Endothelial cell of umbilical vein (primary cell): Measurements from ENCODE around the gene CCDC187. TPM values are rescaled to one million over a fixed set of nuclear protein-coding genes. Genes with fewer than 3 reads are reported as not detected.

ENCODE experiments used
- BruUV-seq: library from RNA; stranded (reverse); fragments of 400-500 nt; replicated peaks from 2 replicates; lab custom pipeline; 2021; lab: Mats Ljungman, UMichigan
- CTCF ChIA-PET: fragments of 300-600, 350-600 bp; sonication (Branson Sonifier 250); formaldehyde crosslinking; loops from one replicate; lab custom pipeline; 2021; ENCODE audit warnings: antibody characterized with exemption, inconsistent platforms; lab: Charles Lee
- POLR2A ChIA-PET: fragments of 300-600, 350-600 bp; sonication (Branson Sonifier 250); formaldehyde crosslinking; loops from one replicate; lab custom pipeline; 2021; ENCODE audit warnings: antibody characterized with exemption, inconsistent platforms; lab: Charles Lee
- DNase-seq: peaks from one replicate; pipeline ENCODE4 v3.0.0-alpha.2; 2011; ENCODE audit warnings: low read depth, low spot score
- FAIRE-seq: peaks from 2 replicates; lab custom pipeline; 2011; peaks lifted over from hg19 to GRCh38; lab: Jason Lieb, UNC
- H2AFZ ChIP-seq: 2 replicates; pipeline ENCODE4 v1.6.0; 2012; ENCODE audit warnings: low read depth, low read length, control low read depth, inconsistent platforms
- H3K27ac ChIP-seq: 2 replicates; pipeline ENCODE4 v1.5.1; 2011; ENCODE audit warnings: low read depth, mild to moderate bottlenecking, control low read depth, low read length, moderate library complexity; ENCODE audit not compliant: insufficient read depth
- H3K27me3 ChIP-seq, 2 experiments: 2 replicates each; pipeline versions ENCODE4 v1.6.0 to v1.6.1; 2011; ENCODE audit warnings: low read length in 2 of 2, mixed read lengths in 1 of 2; ENCODE audit not compliant: control insufficient read depth in 2 of 2, insufficient read depth in 2 of 2
- H3K36me3 ChIP-seq, 2 experiments: 2 replicates in 1 of 2; 3 replicates in 1 of 2; pipeline ENCODE4 v1.5.1; 2011; ENCODE audit warnings: low read length in 2 of 2, mild to moderate bottlenecking in 1 of 2, moderate library complexity in 1 of 2; ENCODE audit not compliant: control insufficient read depth in 2 of 2, insufficient read depth in 2 of 2; ENCODE audit errors: extremely low read depth in 1 of 2
- H3K4me1 ChIP-seq: 3 replicates; pipeline ENCODE4 v1.5.1; 2011; ENCODE audit warnings: mild to moderate bottlenecking, low read length; ENCODE audit not compliant: control insufficient read depth, insufficient read depth; ENCODE audit errors: extremely low read depth
- H3K4me2 ChIP-seq: 2 replicates; pipeline ENCODE4 v1.6.1; 2011; ENCODE audit warnings: low read length, control low read depth, mixed read lengths; ENCODE audit not compliant: insufficient read depth
- H3K4me3 ChIP-seq, 3 experiments: fragments of 200-600 bp in 1 of 3; sonication (generic), shearing (Covaris generic) in 1 of 3; replicated peaks in 1 of 3; 2 replicates each; pipeline ENCODE4 v1.5.1; 2011 to 2016; ENCODE audit warnings: control low read depth in 3 of 3, low read length in 3 of 3, mild to moderate bottlenecking in 2 of 3, inconsistent platforms in 1 of 3, low read depth in 1 of 3, moderate library complexity in 1 of 3; ENCODE audit not compliant: insufficient read depth in 1 of 3
- H3K79me2 ChIP-seq: 2 replicates; pipeline ENCODE4 v1.6.0; 2012; ENCODE audit warnings: low read length, inconsistent platforms; ENCODE audit not compliant: control insufficient read depth, insufficient read depth
- H3K9ac ChIP-seq: replicated peaks from 2 replicates; pipeline ENCODE3; 2011; ENCODE audit warnings: low read length, control low read depth; ENCODE audit not compliant: insufficient read depth; ENCODE audit errors: extremely low read depth
- H3K9me1 ChIP-seq: replicated peaks from 3 replicates; pipeline ENCODE4 v1.6.0; 2011; ENCODE audit warnings: mild to moderate bottlenecking, low read length; ENCODE audit not compliant: control insufficient read depth, insufficient read depth; ENCODE audit errors: extremely low read depth
- H3K9me3 ChIP-seq: replicated peaks from 2 replicates; pipeline ENCODE4 v1.5.1; 2012; ENCODE audit warnings: low read length, inconsistent platforms; ENCODE audit not compliant: control insufficient read depth, insufficient read depth
- H4K20me1 ChIP-seq: replicated peaks from 2 replicates; pipeline ENCODE3; 2011; ENCODE audit warnings: mild to moderate bottlenecking, low read length; ENCODE audit not compliant: control insufficient read depth, insufficient read depth; ENCODE audit errors: extremely low read depth
- EZH2 ChIP-seq: IDR thresholded peaks from 2 replicates; pipeline ENCODE4 v1.6.1; 2012; ENCODE audit warnings: borderline replicate concordance, low read depth, mild to moderate bottlenecking, moderate library complexity, low read length, inconsistent platforms; ENCODE audit not compliant: severe bottlenecking
- FOS ChIP-seq: IDR thresholded peaks from 2 replicates; pipeline ENCODE4 v1.6.1; 2011; ENCODE audit warnings: mild to moderate bottlenecking, low read length, moderate library complexity, borderline replicate concordance; ENCODE audit not compliant: insufficient read depth
- GATA2 ChIP-seq: IDR thresholded peaks from 2 replicates; pipeline ENCODE4 v1.7.0; 2011; ENCODE audit warnings: low read depth, mild to moderate bottlenecking, moderate library complexity, mixed read lengths, low read length; ENCODE audit not compliant: insufficient read length, insufficient read depth
- JUN ChIP-seq: IDR thresholded peaks from 2 replicates; pipeline ENCODE4 v1.6.1; 2011; ENCODE audit warnings: borderline replicate concordance, low read depth; ENCODE audit not compliant: insufficient read length, insufficient read depth
- MYC ChIP-seq: IDR thresholded peaks from one replicate; pipeline ENCODE4 v1.6.1; 2011; ENCODE audit warnings: mild to moderate bottlenecking, low read depth, low read length
- POLR2A ChIP-seq: IDR thresholded peaks from 2 replicates; pipeline ENCODE4 v1.6.1; 2012; ENCODE audit warnings: low read depth, mild to moderate bottlenecking, control low read depth, low read length
- POLR2AphosphoS5 ChIP-seq: IDR thresholded peaks from 2 replicates; pipeline ENCODE4 v1.6.1; 2012; ENCODE audit warnings: low read depth, mild to moderate bottlenecking, control low read depth, low read length, moderate library complexity; ENCODE audit not compliant: insufficient read depth
- dilution Hi-C: fragments of 300-500 bp; cut with MboI; formaldehyde crosslinking; loops from one replicate; pipeline ENCODE4 v1.15.0; 2019; ENCODE audit warnings: low sequenced_read_pairs; ENCODE audit not compliant: extremely low pct_ligation_motif_present
- intact Hi-C: fragments of 100-400 bp; cut with micrococcal nuclease; formaldehyde crosslinking; loops from one replicate; pipeline ENCODE4 v1.10.0; 2022
- polyA plus RNA-seq, 4 experiments: library from polyadenylated mRNA; depleted of rRNA in 3 of 4; stranded (reverse) in 3 of 4; unstranded in 1 of 4; fragments of >200 nt; gene quantifications; 2 replicates each; pipeline versions ENCODE4 v1.2.1 to v1.2.3, GENCODE V29; 2011 to 2012; ENCODE audit warnings: missing spikeins in 1 of 4
- total RNA-seq: library from RNA; stranded (reverse); gene quantifications from 2 replicates; pipeline ENCODE4 v1.2.3, GENCODE V29; 2021
- TF ChIP-seq, protein P1 (sequence below), 2 donors: IDR thresholded peaks; 1 replicate in 1 of 2; 2 replicates in 1 of 2; pipeline ENCODE4 v1.5.1; 2011; ENCODE audit warnings: low read length in 2 of 2, mild to moderate bottlenecking in 2 of 2, moderate library complexity in 2 of 2, control low read depth in 1 of 2, inconsistent platforms in 1 of 2, low read depth in 1 of 2; ENCODE audit not compliant: insufficient read depth in 1 of 2; ENCODE audit errors: extremely low read depth in 1 of 2
- TF ChIP-seq, protein P2 (sequence below): IDR thresholded peaks from 2 replicates; pipeline ENCODE4 v1.6.1; 2011; ENCODE audit not compliant: insufficient read depth, insufficient read length

Gene CCDC187
- total and polyA plus RNA-seq, 2 donors (not counting 3 experiments of a cell fraction or from before 2014, with no cell fraction given) = not detected

DNA sequence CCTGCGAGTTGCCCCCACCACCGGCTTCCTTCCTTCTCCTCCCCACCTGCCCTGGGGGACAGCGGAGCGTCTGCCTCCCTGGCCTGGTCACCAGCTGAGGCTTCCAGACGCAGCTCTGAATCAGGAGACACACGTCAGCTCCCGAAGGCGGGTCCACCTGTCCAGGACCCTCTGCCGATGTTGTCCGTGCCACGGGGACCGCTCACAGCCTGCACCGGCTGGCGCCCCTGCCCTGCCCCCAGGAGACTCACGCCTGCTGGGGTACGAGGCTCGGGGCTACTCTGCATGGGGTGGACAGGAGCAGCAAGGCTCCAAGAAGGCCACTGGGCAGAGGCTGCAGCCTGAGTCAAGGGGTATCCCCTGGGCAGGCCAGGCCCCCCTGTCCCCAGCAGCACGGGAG lies 1.9 kb upstream of the CCDC187 start:
- Histone ChIP-seq H3K9me3 (no peaks in the 10 kb centered on the region), H3K9me1 (no peaks in the 10 kb centered on the region), H4K20me1 (no peaks in the 10 kb centered on the region), H3K79me2 (no peaks in the 10 kb centered on the region), H3K36me3 (no peaks in the 10 kb centered on the region), H3K9ac (no peak overlapping the region), H3K4me2 (no peak overlapping the region), H3K27ac (no peak overlapping the region), H3K4me1 (no peaks in the 10 kb centered on the region), H3K4me3 (no peak overlapping the region), H2AFZ (no peak overlapping the region), H3K27me3 (no peaks in the 10 kb centered on the region)
- dilution Hi-C loops = no loop called here
- intact Hi-C loops = no loop called here
- FAIRE-seq = no peak
- BruUV-seq = no TSS peak
- ChIA-PET CTCF (no interaction called here), POLR2A (no interaction called here)
- DNase-seq = no peak
- TF ChIP-seq GATA2 (no peak), MYC (no peak), POLR2AphosphoS5 (no peak), POLR2A (no peak), JUN (no peak), EZH2 (no peak), FOS (no peak)
- TF ChIP-seq, protein P1, sequence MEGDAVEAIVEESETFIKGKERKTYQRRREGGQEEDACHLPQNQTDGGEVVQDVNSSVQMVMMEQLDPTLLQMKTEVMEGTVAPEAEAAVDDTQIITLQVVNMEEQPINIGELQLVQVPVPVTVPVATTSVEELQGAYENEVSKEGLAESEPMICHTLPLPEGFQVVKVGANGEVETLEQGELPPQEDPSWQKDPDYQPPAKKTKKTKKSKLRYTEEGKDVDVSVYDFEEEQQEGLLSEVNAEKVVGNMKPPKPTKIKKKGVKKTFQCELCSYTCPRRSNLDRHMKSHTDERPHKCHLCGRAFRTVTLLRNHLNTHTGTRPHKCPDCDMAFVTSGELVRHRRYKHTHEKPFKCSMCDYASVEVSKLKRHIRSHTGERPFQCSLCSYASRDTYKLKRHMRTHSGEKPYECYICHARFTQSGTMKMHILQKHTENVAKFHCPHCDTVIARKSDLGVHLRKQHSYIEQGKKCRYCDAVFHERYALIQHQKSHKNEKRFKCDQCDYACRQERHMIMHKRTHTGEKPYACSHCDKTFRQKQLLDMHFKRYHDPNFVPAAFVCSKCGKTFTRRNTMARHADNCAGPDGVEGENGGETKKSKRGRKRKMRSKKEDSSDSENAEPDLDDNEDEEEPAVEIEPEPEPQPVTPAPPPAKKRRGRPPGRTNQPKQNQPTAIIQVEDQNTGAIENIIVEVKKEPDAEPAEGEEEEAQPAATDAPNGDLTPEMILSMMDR (IDR thresholded peaks at IDR 0.05; ENCODE audit: extremely low read depth in 1 of 2, insufficient read depth in 1 of 2, low read depth in 1 of 2, low read length in 2 of 2) = no peak

DNA sequence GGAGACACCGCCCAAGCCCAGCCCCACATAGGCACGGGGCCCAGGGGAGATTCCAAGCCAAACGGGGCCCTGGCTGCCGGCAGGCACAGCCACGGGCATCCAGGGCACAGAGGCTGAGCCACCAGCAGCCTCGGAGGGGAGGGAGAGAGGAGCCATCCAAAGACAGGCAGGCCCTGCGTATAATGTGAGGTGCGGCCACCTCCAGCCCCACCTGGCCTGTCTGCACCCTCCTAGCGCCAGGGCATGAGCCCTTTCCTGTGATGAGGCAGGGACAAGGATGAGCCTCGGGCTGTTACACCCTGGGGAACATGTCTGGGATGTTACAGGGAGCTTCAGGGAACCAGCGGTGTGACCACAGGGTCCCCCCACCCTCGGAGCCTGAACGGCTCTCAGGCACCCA lies 1.1 kb upstream of the CCDC187 start:
- H3K27me3 ChIP-seq = no peaks in the 10 kb centered on the region
- H3K79me2 ChIP-seq = no peaks in the 10 kb centered on the region
- no peaks in the 10 kb centered on the region for H3K9me3 ChIP-seq
- H3K4me3 ChIP-seq = no peak overlapping the region
- no TSS peak for BruUV-seq
- H3K4me2 ChIP-seq = no peak overlapping the region
- no peak overlapping the region for H3K9ac ChIP-seq
- H2AFZ ChIP-seq = no peak overlapping the region
- H3K4me1 ChIP-seq = no peaks in the 10 kb centered on the region
- dilution Hi-C loops = no loop called here
- H3K36me3 ChIP-seq = no peaks in the 10 kb centered on the region
- intact Hi-C loops = no loop called here
- FAIRE-seq (no peak), DNase-seq (no peak)
- CTCF ChIA-PET = no interaction called here
- H3K9me1 ChIP-seq = no peaks in the 10 kb centered on the region
- TF ChIP-seq JUN (no peak), EZH2 (no peak), POLR2AphosphoS5 (no peak), POLR2A (no peak), GATA2 (no peak), FOS (no peak), MYC (no peak)
- TF ChIP-seq, protein P2, sequence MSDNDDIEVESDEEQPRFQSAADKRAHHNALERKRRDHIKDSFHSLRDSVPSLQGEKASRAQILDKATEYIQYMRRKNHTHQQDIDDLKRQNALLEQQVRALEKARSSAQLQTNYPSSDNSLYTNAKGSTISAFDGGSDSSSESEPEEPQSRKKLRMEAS = no peak
- TF ChIP-seq, protein P1 (IDR thresholded peaks at IDR 0.05; ENCODE audit: extremely low read depth in 1 of 2, insufficient read depth in 1 of 2, low read depth in 1 of 2, low read length in 2 of 2) = no peak
- no peaks in the 10 kb centered on the region for H4K20me1 ChIP-seq
- H3K27ac ChIP-seq = no peak overlapping the region
- POLR2A ChIA-PET = no interaction called here
